Common myeloid progenitor, CD34-positive (primary cell): Measurements from ENCODE around the gene ZNF283.
A peak's percentile ranks its signal among the peaks of the same experiment; 100 is the strongest.

Source experiments
- CTCF ChIA-PET: fragments of 350-600 bp; sonication (Branson Sonifier 250); formaldehyde crosslinking; loops from one replicate; lab custom pipeline; 2021; ENCODE audit warnings: antibody characterized with exemption; lab: Charles Lee
- POLR2A ChIA-PET: fragments of 350-600 bp; sonication (Branson Sonifier 250); formaldehyde crosslinking; loops from one replicate; lab custom pipeline; 2021; ENCODE audit warnings: antibody characterized with exemption; lab: Charles Lee
- DNase-seq, 3 donors: peaks; one replicate each; pipeline versions ENCODE4 v3.0.0 to v3.0.0-alpha.2; 2013
- H3K27ac ChIP-seq, 2 experiments: 1 replicate in 1 of 2; 2 replicates in 1 of 2; pipeline ENCODE4 v1.7.0; 2013; ENCODE audit warnings: inconsistent platforms in 2 of 2, low read length in 2 of 2, mild to moderate bottlenecking in 2 of 2, low read depth in 1 of 2, moderate library complexity in 1 of 2; ENCODE audit not compliant: severe bottlenecking in 2 of 2, insufficient read depth in 1 of 2, poor library complexity in 1 of 2
- H3K27me3 ChIP-seq, 5 experiments: replicated peaks in 2 of 5; 1 replicate in 3 of 5; 2 replicates in 2 of 5; pipeline versions ENCODE4 v1.6.1 to v1.7.0; 2013; ENCODE audit warnings: low read length in 4 of 5, mild to moderate bottlenecking in 2 of 5, moderate library complexity in 2 of 5, inconsistent platforms in 1 of 5; ENCODE audit not compliant: insufficient read depth in 5 of 5, control insufficient read depth in 4 of 5
- H3K36me3 ChIP-seq, 4 experiments: 1 replicate in 2 of 4; 2 replicates in 2 of 4; pipeline versions ENCODE4 v1.6.1 to v1.7.0; 2013; ENCODE audit warnings: low read length in 3 of 4, control low read depth in 1 of 4, mild to moderate bottlenecking in 1 of 4; ENCODE audit not compliant: control insufficient read depth in 4 of 4, insufficient read depth in 4 of 4
- H3K4me1 ChIP-seq, 4 experiments: 1 replicate in 3 of 4; 2 replicates in 1 of 4; pipeline versions ENCODE4 v1.6.1 to v1.7.1; 2013; ENCODE audit warnings: low read length in 3 of 4, mild to moderate bottlenecking in 3 of 4, control low read depth in 1 of 4, inconsistent platforms in 1 of 4, moderate library complexity in 1 of 4; ENCODE audit not compliant: control insufficient read depth in 4 of 4, insufficient read depth in 4 of 4; ENCODE audit errors: control extremely low read depth in 1 of 4
- H3K4me3 ChIP-seq, 7 experiments: 1 replicate in 4 of 7; 2 replicates in 3 of 7; pipeline versions ENCODE4 v1.5.1 to v1.7.0; 2013; ENCODE audit warnings: mild to moderate bottlenecking in 7 of 7, low read length in 6 of 7, moderate library complexity in 6 of 7, inconsistent platforms in 2 of 7, low read depth in 2 of 7, control low read depth in 1 of 7; ENCODE audit not compliant: insufficient read depth in 4 of 7, control insufficient read depth in 1 of 7; ENCODE audit errors: extremely low read depth in 1 of 7
- H3K9me3 ChIP-seq, 5 experiments: 1 replicate in 4 of 5; 2 replicates in 1 of 5; pipeline versions ENCODE4 v1.6.1 to v1.7.1; 2013; ENCODE audit warnings: low read length in 4 of 5, mild to moderate bottlenecking in 2 of 5, inconsistent platforms in 1 of 5, low read depth in 1 of 5, moderate library complexity in 1 of 5; ENCODE audit not compliant: control insufficient read depth in 4 of 5, insufficient read depth in 2 of 5; ENCODE audit errors: control extremely low read depth in 1 of 5
- WGBS: methylation state at CpG from one replicate; pipeline ENCODE4 v1.1.5; 2013; ENCODE audit not compliant: insufficient coverage; 5-methylcytosine and 5-hydroxymethylcytosine counted together

ZNF283 gene

GRCh38 chr19:43781630-43782310 is 45.4 kb upstream of the ZNF283 start:
- POLR2A ChIA-PET = no interaction called here
- WGBS = 99% methylated on average over 12 of the region's 14 CpGs
- Histone ChIP-seq H3K4me1 (peaks cover 7 to 60% (median 49%) of the 10 kb centered on the region in 4 experiments), H3K36me3 (no peaks in the 10 kb centered on the region), H3K27me3 (no peaks in the 10 kb centered on the region), H3K27ac (peak overlapping the region in 1 of 2 experiments; percentile 90), H3K4me3 (no peak overlapping the region), H3K9me3 (no peaks in the 10 kb centered on the region)
- CTCF ChIA-PET = interaction anchor here (1.4 to 10.7 kb wide), 5 partner anchors 12 to 36 kb away, joined by 3 to 149 read pairs (median 8); no protein-coding TSS in a partner anchor
- DNase-seq = no peak

GRCh38 chr19:43782311-43782660 is 44.8 kb upstream of the ZNF283 start:
- no peaks in the 10 kb centered on the region for H3K27me3 ChIP-seq
- ChIA-PET POLR2A (no interaction called here), CTCF (interaction anchor here (5.7 to 10.7 kb wide), 2 partner anchors 16 to 36 kb away, joined by 27 to 149 read pairs; no protein-coding TSS in a partner anchor)
- no peaks in the 10 kb centered on the region for H3K36me3 ChIP-seq
- no peak for DNase-seq
- 60% methylated on average over 6 of the region's 8 CpGs for WGBS
- peaks cover 3 to 55% (median 44%) of the 10 kb centered on the region in 4 experiments for H3K4me1 ChIP-seq
- H3K4me3 ChIP-seq = no peak overlapping the region
- H3K9me3 ChIP-seq = no peaks in the 10 kb centered on the region
- no peak overlapping the region for H3K27ac ChIP-seq

- H3K27me3 ChIP-seq = no peaks in the 10 kb centered on the region
- peaks cover 3 to 50% (median 40%) of the 10 kb centered on the region in 4 experiments for H3K4me1 ChIP-seq
- CTCF ChIA-PET = interaction anchor here (10.7 kb wide), 1 partner anchor 17 kb away, joined by 149 read pairs; no protein-coding TSS in a partner anchor
- H3K9me3 ChIP-seq = no peaks in the 10 kb centered on the region
- 92% methylated on average over 23 of the region's 24 CpGs for WGBS
- POLR2A ChIA-PET = no interaction called here
- H3K27ac ChIP-seq = no peak overlapping the region
- H3K36me3 ChIP-seq = no peaks in the 10 kb centered on the region
- no peak overlapping the region for H3K4me3 ChIP-seq
- no peak for DNase-seq
These were observed 44.4 kb upstream of the ZNF283 start for GRCh38 chr19:43782689-43783231.

- peaks cover 3 to 42% (median 32%) of the 10 kb centered on the region in 4 experiments for H3K4me1 ChIP-seq
- POLR2A ChIA-PET = no interaction called here
- no peaks in the 10 kb centered on the region for H3K9me3 ChIP-seq
- CTCF ChIA-PET = interaction anchor here (2.3 kb wide), 1 partner anchor 39 kb away, joined by 17 read pairs; no protein-coding TSS in a partner anchor
- no peaks in the 10 kb centered on the region for H3K36me3 ChIP-seq
- no peak for DNase-seq
- no peaks in the 10 kb centered on the region for H3K27me3 ChIP-seq
- peak overlapping the region in 1 of 2 experiments; percentile 38 for H3K27ac ChIP-seq
- H3K4me3 ChIP-seq = no peak overlapping the region
- 96% methylated on average over 8 of the region's 8 CpGs for WGBS
These were observed 43.5 kb upstream of the ZNF283 start for GRCh38 chr19:43783636-43784035.

GRCh38 chr19:43784241-43784980 is 42.7 kb upstream of the ZNF283 start:
- Histone ChIP-seq H3K4me3 (no peak overlapping the region), H3K9me3 (no peaks in the 10 kb centered on the region), H3K4me1 (peaks cover 0 to 35% (median 24%) of the 10 kb centered on the region in 4 experiments), H3K36me3 (no peaks in the 10 kb centered on the region), H3K27ac (peak overlapping the region in 1 of 2 experiments; percentile 62), H3K27me3 (no peaks in the 10 kb centered on the region)
- peak; percentile 44 to 72 (median 65) for DNase-seq
- 71% methylated on average over 4 of the region's 4 CpGs for whole genome bisulfite sequencing
- ChIA-PET CTCF (interaction anchor here (0.8 to 2.3 kb wide), 8 partner anchors 9 to 41 kb away, joined by 3 to 17 read pairs (median 5); no protein-coding TSS in a partner anchor), POLR2A (no interaction called here)

GRCh38 chr19:43784981-43785808 is 41.9 kb upstream of the ZNF283 start:
- CTCF ChIA-PET = interaction anchor here (0.8 to 2.3 kb wide), 7 partner anchors 10 to 41 kb away, joined by 3 to 17 read pairs (median 6); no protein-coding TSS in a partner anchor
- H3K4me1 ChIP-seq = peaks cover 0 to 31% (median 18%) of the 10 kb centered on the region in 4 experiments
- H3K27me3 ChIP-seq = no peaks in the 10 kb centered on the region
- no peaks in the 10 kb centered on the region for H3K9me3 ChIP-seq
- H3K4me3 ChIP-seq = peak overlapping the region in 2 of 7 experiments; percentile 7 to 43
- DNase-seq = peak; percentile 68 to 76 (median 72)
- H3K36me3 ChIP-seq = no peaks in the 10 kb centered on the region
- H3K27ac ChIP-seq = peak overlapping the region in 1 of 2 experiments; percentile 62
- WGBS = 32% methylated on average over 10 of the region's 10 CpGs
- POLR2A ChIA-PET = interaction anchor here (0.5 kb wide), 1 partner anchor 750 kb away, joined by 3 read pairs; no protein-coding TSS in a partner anchor
